ENCODE results near the gene UBE4B. TPM values are rescaled to one million over a fixed set of nuclear protein-coding genes. Genes with fewer than 3 reads are reported as not detected.

UBE4B gene
- total RNA-seq, 2 donors from 2014 or later, result 62.7 to 73.3 TPM

- Histone ChIP-seq H3K4me1 (ENCODE audit: control insufficient read depth, insufficient read depth, low read length) (no peaks in the 10 kb centered on the region), H3K27me3 (ENCODE audit: control insufficient read depth, insufficient read depth, low read length, poor library complexity, severe bottlenecking) (no peaks in the 10 kb centered on the region), H3K9ac (ENCODE audit: extremely low read depth, low read length, poor library complexity, severe bottlenecking) (no peak overlapping the region), H3K4me3 (ENCODE audit: low read length) (no peak overlapping the region), H3K36me3 (ENCODE audit: control insufficient read depth, insufficient read depth, low read length) (no peaks in the 10 kb centered on the region), H3K9me3 (ENCODE audit: control insufficient read depth, low read length) (no peaks in the 10 kb centered on the region), H3K27ac (ENCODE audit: low read depth, low read length) (no peak overlapping the region)
- H3K4me1 Mint-ChIP-seq, result no peaks in the 10 kb centered on the region
- no peaks in the 10 kb centered on the region for H3K27me3 Mint-ChIP-seq (ENCODE audit: insufficient read depth)
- no peak overlapping the region for H3K4me3 Mint-ChIP-seq
- H3K27ac Mint-ChIP-seq, result no peak overlapping the region
- WGBS, 2 experiments (ENCODE audit: insufficient coverage in 1 of 2, insufficient read length in 1 of 2), result 95% methylated on average over 4 of the region's 4 CpGs
- no peaks in the 10 kb centered on the region for H3K9me3 Mint-ChIP-seq
- DNase-seq, result no peak
- H3K36me3 Mint-ChIP-seq (ENCODE audit: low read depth), result no peaks in the 10 kb centered on the region
- TF ChIP-seq CTCF (conservative IDR thresholded peaks at IDR 0.05), result no peak
Measured at GRCh38 chr1:10007169-10007568, 25.6 kb upstream of the UBE4B start.

DNA sequence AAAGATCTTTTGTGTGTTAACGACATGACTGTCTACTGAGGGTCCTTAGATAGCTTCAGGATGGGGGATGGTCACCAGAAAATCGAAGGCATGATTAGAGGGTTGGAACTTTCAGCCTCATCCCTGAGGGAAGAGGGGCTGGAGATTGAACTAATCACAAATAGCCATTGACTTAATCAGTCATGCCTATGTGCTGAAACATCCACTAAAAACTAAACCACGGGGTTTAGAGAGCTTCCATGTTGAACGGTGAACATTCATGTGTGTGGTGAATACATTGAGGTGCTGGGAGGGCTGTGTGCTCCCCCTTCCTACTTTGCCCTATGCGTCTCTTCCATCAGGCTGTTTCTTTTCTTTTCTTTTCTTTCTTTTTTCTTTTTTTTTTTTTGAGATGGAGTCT is 18.7 kb upstream of the UBE4B start:
- Mint-ChIP-seq H3K4me1 (no peaks in the 10 kb centered on the region), H3K27me3 (ENCODE audit: insufficient read depth) (no peaks in the 10 kb centered on the region), H3K4me3 (no peak overlapping the region), H3K9me3 (no peaks in the 10 kb centered on the region), H3K27ac (no peak overlapping the region), H3K36me3 (ENCODE audit: low read depth) (no peaks in the 10 kb centered on the region)
- H3K4me1 ChIP-seq (ENCODE audit: control insufficient read depth, insufficient read depth, low read length), result no peaks in the 10 kb centered on the region
- H3K9me3 ChIP-seq (ENCODE audit: control insufficient read depth, low read length), result no peaks in the 10 kb centered on the region
- H3K9ac ChIP-seq (ENCODE audit: extremely low read depth, low read length, poor library complexity, severe bottlenecking), result no peak overlapping the region
- 83 to 92% methylated on average over 2 to 4 of the region's 5 CpGs for WGBS, 2 experiments (ENCODE audit: insufficient coverage in 1 of 2, insufficient read length in 1 of 2)
- H3K27me3 ChIP-seq (ENCODE audit: control insufficient read depth, insufficient read depth, low read length, poor library complexity, severe bottlenecking), result no peaks in the 10 kb centered on the region
- H3K36me3 ChIP-seq (ENCODE audit: control insufficient read depth, insufficient read depth, low read length), result no peaks in the 10 kb centered on the region
- H3K4me3 ChIP-seq (ENCODE audit: low read length), result no peak overlapping the region
- TF ChIP-seq CTCF (conservative IDR thresholded peaks at IDR 0.05), result no peak
- DNase-seq, result no peak
- H3K27ac ChIP-seq (ENCODE audit: low read depth, low read length), result no peak overlapping the region

- no peak for DNase-seq
- H3K4me3 ChIP-seq (ENCODE audit: low read length), result no peak overlapping the region
- H3K27ac ChIP-seq (ENCODE audit: low read depth, low read length), result no peak overlapping the region
- Mint-ChIP-seq H3K27ac (no peak overlapping the region), H3K4me3 (no peak overlapping the region), H3K9me3 (no peaks in the 10 kb centered on the region), H3K4me1 (no peaks in the 10 kb centered on the region), H3K27me3 (ENCODE audit: insufficient read depth) (no peaks in the 10 kb centered on the region), H3K36me3 (ENCODE audit: low read depth) (no peaks in the 10 kb centered on the region)
- no peak overlapping the region for H3K9ac ChIP-seq (ENCODE audit: extremely low read depth, low read length, poor library complexity, severe bottlenecking)
- TF ChIP-seq CTCF (conservative IDR thresholded peaks at IDR 0.05), result no peak
- H3K27me3 ChIP-seq (ENCODE audit: control insufficient read depth, insufficient read depth, low read length, poor library complexity, severe bottlenecking), result no peaks in the 10 kb centered on the region
- no peaks in the 10 kb centered on the region for H3K4me1 ChIP-seq (ENCODE audit: control insufficient read depth, insufficient read depth, low read length)
- H3K36me3 ChIP-seq (ENCODE audit: control insufficient read depth, insufficient read depth, low read length), result no peaks in the 10 kb centered on the region
- no peaks in the 10 kb centered on the region for H3K9me3 ChIP-seq (ENCODE audit: control insufficient read depth, low read length)
Measured at GRCh38 chr1:10019561-10019960, 13.2 kb upstream of the UBE4B start.
